Colonic mucosa (tissue), 4 donors: ENCODE results near the gene BRPF1. TPM values are rescaled to one million over a fixed set of nuclear protein-coding genes. Genes with fewer than 3 reads are reported as not detected.

Experiments
- DNase-seq: peaks from one replicate; pipeline ENCODE4 v3.0.0-alpha.2; 2020
- H3K27ac ChIP-seq: fragments of 200-600 bp; one replicate; pipeline ENCODE4 v1.8.0; 2021
- H3K27me3 ChIP-seq: fragments of 200-600 bp; one replicate; pipeline ENCODE4 v1.8.0; 2021
- H3K36me3 ChIP-seq: fragments of 200-600 bp; one replicate; pipeline ENCODE4 v1.8.0; 2021
- H3K4me1 ChIP-seq: fragments of 200-600 bp; one replicate; pipeline ENCODE4 v1.8.0; 2021; ENCODE audit warnings: mild to moderate bottlenecking
- H3K4me3 ChIP-seq: fragments of 200-600 bp; one replicate; pipeline ENCODE4 v1.8.0; 2021
- H3K9ac ChIP-seq, 2 donors: one replicate each; pipeline ENCODE4 v1.7.0; 2013; ENCODE audit warnings: control low read depth in 2 of 2, low read depth in 2 of 2, low read length in 2 of 2
- H3K9me3 ChIP-seq: fragments of 200-600 bp; one replicate; pipeline ENCODE4 v1.8.0; 2021
- intact Hi-C: fragments of 100-400 bp; cut with DNase I; formaldehyde crosslinking; loops from one replicate; pipeline ENCODE4 v1.14.1; 2022
- total RNA-seq, 2 donors: library from RNA; stranded (reverse); fragmentation: NEBNext Ultra II Directional in 1 of 2; extraction: Animal tissue kit (Norgen Biotek cat#: 25700) in 1 of 2; gene quantifications; one replicate each; pipeline ENCODE4 v1.2.1, GENCODE V29; 2021
- TF ChIP-seq, protein P1 (sequence below): fragments of 200-600 bp; IDR thresholded peaks from one replicate; pipeline ENCODE4 v1.8.0; 2022; ENCODE audit warnings: antibody characterized with exemption, mild to moderate bottlenecking
- donor health status: healthy.
- donor health status: DM: no; HTN: no; CAD: no.
- donor health status: DM: no; HTN: no; CAD: no.

The BRPF1 gene
- total RNA-seq, 2 donors from 2014 or later: 13.6 to 18.7 TPM

- TF ChIP-seq, protein P1, sequence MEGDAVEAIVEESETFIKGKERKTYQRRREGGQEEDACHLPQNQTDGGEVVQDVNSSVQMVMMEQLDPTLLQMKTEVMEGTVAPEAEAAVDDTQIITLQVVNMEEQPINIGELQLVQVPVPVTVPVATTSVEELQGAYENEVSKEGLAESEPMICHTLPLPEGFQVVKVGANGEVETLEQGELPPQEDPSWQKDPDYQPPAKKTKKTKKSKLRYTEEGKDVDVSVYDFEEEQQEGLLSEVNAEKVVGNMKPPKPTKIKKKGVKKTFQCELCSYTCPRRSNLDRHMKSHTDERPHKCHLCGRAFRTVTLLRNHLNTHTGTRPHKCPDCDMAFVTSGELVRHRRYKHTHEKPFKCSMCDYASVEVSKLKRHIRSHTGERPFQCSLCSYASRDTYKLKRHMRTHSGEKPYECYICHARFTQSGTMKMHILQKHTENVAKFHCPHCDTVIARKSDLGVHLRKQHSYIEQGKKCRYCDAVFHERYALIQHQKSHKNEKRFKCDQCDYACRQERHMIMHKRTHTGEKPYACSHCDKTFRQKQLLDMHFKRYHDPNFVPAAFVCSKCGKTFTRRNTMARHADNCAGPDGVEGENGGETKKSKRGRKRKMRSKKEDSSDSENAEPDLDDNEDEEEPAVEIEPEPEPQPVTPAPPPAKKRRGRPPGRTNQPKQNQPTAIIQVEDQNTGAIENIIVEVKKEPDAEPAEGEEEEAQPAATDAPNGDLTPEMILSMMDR: no peak
- Histone ChIP-seq H3K4me3 (no peak overlapping the region), H3K27me3 (no peaks in the 10 kb centered on the region), H3K9me3 (no peaks in the 10 kb centered on the region), H3K27ac (no peak overlapping the region), H3K9ac (no peak overlapping the region), H3K36me3 (no peaks in the 10 kb centered on the region), H3K4me1 (no peaks in the 10 kb centered on the region)
- no peak for DNase-seq
- intact Hi-C loops: no loop called here
Measured at GRCh38 chr3:9781551-9781950, 50.0 kb downstream of the BRPF1 start.

GRCh38 chr3:9781978-9782603 is 50.6 kb downstream of the BRPF1 start:
- Histone ChIP-seq H3K4me1 (no peaks in the 10 kb centered on the region), H3K9ac (no peak overlapping the region), H3K27ac (no peak overlapping the region), H3K27me3 (no peaks in the 10 kb centered on the region), H3K36me3 (no peaks in the 10 kb centered on the region), H3K4me3 (no peak overlapping the region), H3K9me3 (no peaks in the 10 kb centered on the region)
- TF ChIP-seq, protein P1: no peak
- intact Hi-C loops: no loop called here
- DNase-seq: no peak

GRCh38 chr3:9782770-9783169 is 51.2 kb downstream of the BRPF1 start:
- TF ChIP-seq, protein P1: no peak

GRCh38 chr3:9783954-9784353 is 52.4 kb downstream of the BRPF1 start:
- no peaks in the 10 kb centered on the region for H3K9me3 ChIP-seq
- H3K27ac ChIP-seq: no peak overlapping the region
- H3K36me3 ChIP-seq: no peaks in the 10 kb centered on the region
- no peak for DNase-seq
- H3K9ac ChIP-seq: no peak overlapping the region
- no peak overlapping the region for H3K4me3 ChIP-seq
- H3K27me3 ChIP-seq: no peaks in the 10 kb centered on the region
- TF ChIP-seq, protein P1: no peak
- no peaks in the 10 kb centered on the region for H3K4me1 ChIP-seq
- intact Hi-C loops: no loop called here

More at GRCh38 chr3:9782770-9783169, 51.2 kb downstream of the BRPF1 start:
- Histone ChIP-seq H3K27ac (no peak overlapping the region), H3K4me1 (no peaks in the 10 kb centered on the region), H3K36me3 (no peaks in the 10 kb centered on the region), H3K27me3 (no peaks in the 10 kb centered on the region), H3K4me3 (no peak overlapping the region), H3K9me3 (no peaks in the 10 kb centered on the region), H3K9ac (no peak overlapping the region)
- intact Hi-C loops: no loop called here
- no peak for DNase-seq

GRCh38 chr3:9784965-9785364 is 53.4 kb downstream of the BRPF1 start:
- TF ChIP-seq, protein P1: no peak
- no peaks in the 10 kb centered on the region for H3K4me1 ChIP-seq
- H3K36me3 ChIP-seq: no peaks in the 10 kb centered on the region
- H3K27me3 ChIP-seq: no peaks in the 10 kb centered on the region
- no peaks in the 10 kb centered on the region for H3K9me3 ChIP-seq
- no peak overlapping the region for H3K4me3 ChIP-seq
- no peak overlapping the region for H3K9ac ChIP-seq
- H3K27ac ChIP-seq: no peak overlapping the region
- intact Hi-C loops: no loop called here
- no peak for DNase-seq
